A673 (cell line): ENCODE data around the gene NR5A2.

ENCODE experiments used
- EZH2 ChIP-seq: fragments of 200-600 bp; sonication (generic); IDR thresholded peaks from 2 replicates; pipeline ENCODE4 v1.6.1; 2017; ENCODE audit warnings: borderline replicate concordance, low read depth, mild to moderate bottlenecking, mixed read lengths, antibody characterized with exemption, low read length; ENCODE audit not compliant: poor library complexity, severe bottlenecking
- TF ChIP-seq, protein P1 (sequence below): fragments of 300-800, 200-600 bp; sonication (generic); conservative IDR thresholded peaks from 2 replicates; pipeline ENCODE4 v1.5.1; 2017; ENCODE audit warnings: low read depth, mild to moderate bottlenecking, antibody characterized with exemption, low read length, moderate library complexity, mixed read lengths

GRCh38 chr1:200157715-200158114, 130.2 kb downstream of the NR5A2 start:
- TF ChIP-seq, protein P1, sequence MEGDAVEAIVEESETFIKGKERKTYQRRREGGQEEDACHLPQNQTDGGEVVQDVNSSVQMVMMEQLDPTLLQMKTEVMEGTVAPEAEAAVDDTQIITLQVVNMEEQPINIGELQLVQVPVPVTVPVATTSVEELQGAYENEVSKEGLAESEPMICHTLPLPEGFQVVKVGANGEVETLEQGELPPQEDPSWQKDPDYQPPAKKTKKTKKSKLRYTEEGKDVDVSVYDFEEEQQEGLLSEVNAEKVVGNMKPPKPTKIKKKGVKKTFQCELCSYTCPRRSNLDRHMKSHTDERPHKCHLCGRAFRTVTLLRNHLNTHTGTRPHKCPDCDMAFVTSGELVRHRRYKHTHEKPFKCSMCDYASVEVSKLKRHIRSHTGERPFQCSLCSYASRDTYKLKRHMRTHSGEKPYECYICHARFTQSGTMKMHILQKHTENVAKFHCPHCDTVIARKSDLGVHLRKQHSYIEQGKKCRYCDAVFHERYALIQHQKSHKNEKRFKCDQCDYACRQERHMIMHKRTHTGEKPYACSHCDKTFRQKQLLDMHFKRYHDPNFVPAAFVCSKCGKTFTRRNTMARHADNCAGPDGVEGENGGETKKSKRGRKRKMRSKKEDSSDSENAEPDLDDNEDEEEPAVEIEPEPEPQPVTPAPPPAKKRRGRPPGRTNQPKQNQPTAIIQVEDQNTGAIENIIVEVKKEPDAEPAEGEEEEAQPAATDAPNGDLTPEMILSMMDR = no peak
- no peak for TF ChIP-seq EZH2
